Measurements from ENCODE around the gene KIF6.

- TF ChIP-seq EP300 (IDR thresholded peaks at IDR 0.05): no peak
- TF ChIP-seq POLR2A (IDR thresholded peaks at IDR 0.05): no peak
- no peak for TF ChIP-seq CTCF (IDR thresholded peaks at IDR 0.05)
- TF ChIP-seq POLR2AphosphoS5 (IDR thresholded peaks at IDR 0.05): no peak
Measured at GRCh38 chr6:39393075-39393474, 332.1 kb downstream of the KIF6 start.

All from gastroesophageal sphincter (tissue), 3 donors.